NCI-H2196 (cell line): ENCODE measurements around the gene HGS.
A peak's percentile ranks its signal among the peaks of the same experiment; 100 is the strongest.

Experiments
- DNase-seq: peaks from one replicate; lab custom pipeline; 2025; ENCODE audit not compliant: unreplicated experiment; lab: John Stamatoyannopoulos, UW

The HGS gene, protein sequence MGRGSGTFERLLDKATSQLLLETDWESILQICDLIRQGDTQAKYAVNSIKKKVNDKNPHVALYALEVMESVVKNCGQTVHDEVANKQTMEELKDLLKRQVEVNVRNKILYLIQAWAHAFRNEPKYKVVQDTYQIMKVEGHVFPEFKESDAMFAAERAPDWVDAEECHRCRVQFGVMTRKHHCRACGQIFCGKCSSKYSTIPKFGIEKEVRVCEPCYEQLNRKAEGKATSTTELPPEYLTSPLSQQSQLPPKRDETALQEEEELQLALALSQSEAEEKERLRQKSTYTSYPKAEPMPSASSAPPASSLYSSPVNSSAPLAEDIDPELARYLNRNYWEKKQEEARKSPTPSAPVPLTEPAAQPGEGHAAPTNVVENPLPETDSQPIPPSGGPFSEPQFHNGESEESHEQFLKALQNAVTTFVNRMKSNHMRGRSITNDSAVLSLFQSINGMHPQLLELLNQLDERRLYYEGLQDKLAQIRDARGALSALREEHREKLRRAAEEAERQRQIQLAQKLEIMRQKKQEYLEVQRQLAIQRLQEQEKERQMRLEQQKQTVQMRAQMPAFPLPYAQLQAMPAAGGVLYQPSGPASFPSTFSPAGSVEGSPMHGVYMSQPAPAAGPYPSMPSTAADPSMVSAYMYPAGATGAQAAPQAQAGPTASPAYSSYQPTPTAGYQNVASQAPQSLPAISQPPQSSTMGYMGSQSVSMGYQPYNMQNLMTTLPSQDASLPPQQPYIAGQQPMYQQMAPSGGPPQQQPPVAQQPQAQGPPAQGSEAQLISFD

DNA sequence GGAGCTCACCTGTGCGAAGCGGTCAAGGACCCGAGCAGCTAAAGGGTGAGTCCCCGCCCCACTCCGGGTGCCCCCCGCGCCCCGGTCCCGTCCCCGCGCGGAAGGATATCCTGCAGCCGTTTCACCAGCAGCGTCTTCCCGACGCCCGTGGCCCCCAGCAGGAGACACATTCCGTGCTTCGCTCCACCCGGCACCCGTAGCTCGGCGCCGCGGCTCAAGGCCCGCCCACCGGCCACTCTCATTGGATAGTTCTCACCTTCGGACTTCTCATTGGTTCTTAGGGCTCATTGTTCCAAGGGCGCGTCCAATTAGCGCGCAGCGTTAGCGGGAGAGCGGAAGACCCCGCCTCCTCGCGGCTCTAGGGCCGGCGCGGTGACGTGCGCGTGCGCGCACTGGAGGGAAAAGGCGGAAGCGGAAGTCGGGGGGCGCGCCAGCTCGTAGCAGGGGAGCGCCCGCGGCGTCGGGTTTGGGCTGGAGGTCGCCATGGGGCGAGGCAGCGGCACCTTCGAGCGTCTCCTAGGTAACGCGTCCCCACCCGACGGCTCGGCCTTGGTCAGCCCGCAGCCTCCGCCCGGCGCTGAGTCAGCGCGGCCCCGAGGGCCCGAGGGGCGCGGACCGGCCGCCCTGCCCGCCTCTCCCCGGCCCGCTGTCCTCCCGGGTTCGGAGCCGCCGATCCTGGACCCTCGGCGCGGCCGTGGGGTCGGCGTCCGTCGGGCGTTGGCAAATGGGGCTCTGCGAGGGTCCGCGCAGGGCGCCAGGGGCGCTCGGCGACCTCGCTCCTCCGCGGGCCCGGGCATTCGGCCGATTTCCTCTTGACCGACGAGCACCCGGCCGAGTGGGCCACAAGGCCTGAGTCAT is at the start of gene HGS, which contains the start of gene ARL16:
Gene HGS (plus strand): TSS at position 428 of the 858 bp plus-strand sequence. CDS start 56 bp downstream, at position 484.
Gene ARL16 (minus strand): TSS at position 214 of the 858 bp plus-strand sequence. CDS start 44 bp downstream, at position 170.
- DNase-seq = peak; percentile 100

DNA sequence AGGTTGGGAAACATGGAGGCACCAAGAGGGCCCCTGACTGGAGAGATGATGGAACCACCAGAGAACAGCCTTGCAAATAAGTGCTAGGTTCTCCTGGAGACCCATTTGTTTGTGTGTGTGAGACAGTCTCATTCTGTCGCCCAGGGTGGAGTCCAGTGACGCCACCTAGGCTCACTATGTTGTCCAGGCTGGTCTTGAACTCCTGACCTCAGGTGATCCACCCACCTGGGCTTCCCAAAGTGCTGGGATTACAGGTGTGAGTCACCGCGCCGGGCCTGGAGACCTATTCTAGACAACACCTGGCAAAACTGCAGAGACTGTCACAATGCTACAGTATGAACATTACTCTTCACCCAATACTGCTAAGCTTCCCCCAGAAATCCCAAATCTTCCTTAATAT is 48.4 kb upstream of the HGS start:
- no peak for DNase-seq

DNA sequence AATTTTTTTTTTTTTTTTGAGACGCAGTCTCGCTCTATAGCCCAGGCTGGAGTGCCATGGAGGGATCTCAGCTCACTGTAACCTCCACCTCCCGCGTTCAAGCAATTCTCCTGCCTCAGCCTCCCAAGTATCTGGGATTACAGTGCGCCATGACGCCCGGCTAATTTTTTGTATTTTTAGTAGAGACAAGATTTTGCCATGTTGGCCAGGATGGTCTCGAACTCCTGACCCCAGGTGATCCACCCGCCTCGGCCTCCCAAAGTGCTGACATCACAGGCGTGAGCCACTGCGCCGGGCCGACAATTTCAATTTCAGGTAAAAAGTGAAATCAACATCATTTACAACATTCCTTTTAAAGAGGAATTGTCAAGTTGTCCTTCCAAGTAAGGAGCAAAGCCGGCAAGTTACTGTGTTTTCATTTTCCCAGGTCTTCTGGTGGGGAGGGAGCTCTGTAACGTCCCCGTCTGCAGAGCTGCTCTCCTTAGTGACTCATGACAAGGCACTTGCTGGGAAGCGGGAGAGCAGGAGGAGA is 47.8 kb upstream of the HGS start:
- no peak for DNase-seq

DNA sequence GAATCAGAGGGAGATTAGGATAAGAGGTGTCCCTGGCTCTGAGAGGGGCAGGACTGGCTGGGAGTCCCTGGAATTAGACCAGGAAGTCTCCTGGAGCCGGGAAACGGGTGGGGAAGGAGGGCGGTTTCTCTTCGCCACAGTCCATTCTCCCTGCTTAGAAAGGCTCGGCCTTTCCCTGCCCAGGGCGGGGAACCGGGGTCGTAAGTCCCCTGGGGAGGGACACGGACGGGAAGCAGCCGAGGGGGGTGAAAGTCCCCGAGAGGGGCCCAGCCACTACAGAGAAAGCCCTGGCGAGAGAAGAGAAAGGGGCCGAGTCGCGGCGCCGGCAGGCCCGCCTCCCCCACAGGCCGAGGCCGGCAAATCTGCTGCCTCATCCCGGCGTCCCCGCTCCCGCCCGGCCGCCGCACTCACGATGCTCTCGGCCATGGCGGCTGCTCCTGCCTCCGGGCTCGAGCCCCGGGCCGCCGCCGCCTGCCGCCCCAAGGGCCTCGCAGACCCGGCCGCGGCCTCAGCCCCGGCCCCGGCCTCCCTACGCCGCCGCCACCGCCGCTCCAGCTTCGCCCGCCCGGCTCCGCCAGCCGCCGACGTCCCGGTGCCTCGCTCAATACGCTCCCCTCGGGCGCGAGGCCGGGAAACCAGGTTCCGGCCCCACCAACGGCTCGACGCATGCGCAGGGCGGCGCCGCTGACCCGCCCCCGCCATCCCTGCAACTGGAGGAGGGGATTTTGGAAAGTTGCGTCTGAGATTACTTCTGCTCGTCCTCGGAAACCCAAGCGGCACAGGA is 47.1 kb upstream of the HGS start, which contains the start of the genes NPLOC4 and TSPAN10:
Gene NPLOC4 (minus strand): TSS at position 608 of the 784 bp plus-strand sequence. CDS start 182 bp downstream, at position 426.
Gene TSPAN10 (plus strand): TSS at position 692 of the 784 bp plus-strand sequence. CDS start 5,217 bp downstream, outside the sequence.
- DNase-seq = peak; percentile 95

DNA sequence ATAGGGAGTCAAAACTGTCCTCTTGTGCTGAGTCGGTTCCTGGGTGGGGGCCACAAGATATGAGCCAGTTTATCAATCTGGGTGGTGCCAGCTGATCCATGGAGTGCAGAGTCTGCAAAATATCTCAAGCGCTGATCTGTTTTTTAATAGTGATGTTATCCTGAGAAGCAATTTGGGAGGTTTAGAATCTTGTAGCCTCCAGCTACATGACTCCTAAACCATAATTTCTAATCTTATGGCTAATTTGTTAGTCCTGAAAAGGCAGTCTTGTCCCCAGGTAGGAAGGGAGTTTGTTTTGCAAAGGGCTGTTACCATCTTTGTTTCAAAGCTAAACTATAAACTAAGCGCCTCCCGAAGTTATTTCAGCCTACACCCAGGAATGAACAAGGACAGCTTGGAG is 45.1 kb upstream of the HGS start:
- no peak for DNase-seq

DNA sequence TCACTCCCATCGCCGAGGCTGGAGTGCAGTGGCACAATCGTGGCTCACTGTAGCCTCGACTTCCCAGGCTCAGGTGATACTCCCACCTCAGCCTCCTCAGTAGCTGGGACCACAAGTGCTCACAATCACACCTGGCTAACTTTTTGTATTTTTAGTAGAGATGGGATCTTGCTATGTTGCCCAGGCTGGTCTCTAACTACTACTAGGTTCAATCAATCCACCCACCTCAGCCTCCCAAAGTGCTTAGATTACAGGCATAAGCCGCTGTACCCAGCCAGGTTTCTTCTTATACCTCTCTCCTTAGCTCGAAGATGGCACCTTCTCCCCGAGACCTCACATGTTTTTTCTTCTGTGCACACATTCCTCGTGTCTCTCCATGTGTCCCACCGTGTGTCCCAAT is 43.8 kb upstream of the HGS start:
- no peak for DNase-seq

DNA sequence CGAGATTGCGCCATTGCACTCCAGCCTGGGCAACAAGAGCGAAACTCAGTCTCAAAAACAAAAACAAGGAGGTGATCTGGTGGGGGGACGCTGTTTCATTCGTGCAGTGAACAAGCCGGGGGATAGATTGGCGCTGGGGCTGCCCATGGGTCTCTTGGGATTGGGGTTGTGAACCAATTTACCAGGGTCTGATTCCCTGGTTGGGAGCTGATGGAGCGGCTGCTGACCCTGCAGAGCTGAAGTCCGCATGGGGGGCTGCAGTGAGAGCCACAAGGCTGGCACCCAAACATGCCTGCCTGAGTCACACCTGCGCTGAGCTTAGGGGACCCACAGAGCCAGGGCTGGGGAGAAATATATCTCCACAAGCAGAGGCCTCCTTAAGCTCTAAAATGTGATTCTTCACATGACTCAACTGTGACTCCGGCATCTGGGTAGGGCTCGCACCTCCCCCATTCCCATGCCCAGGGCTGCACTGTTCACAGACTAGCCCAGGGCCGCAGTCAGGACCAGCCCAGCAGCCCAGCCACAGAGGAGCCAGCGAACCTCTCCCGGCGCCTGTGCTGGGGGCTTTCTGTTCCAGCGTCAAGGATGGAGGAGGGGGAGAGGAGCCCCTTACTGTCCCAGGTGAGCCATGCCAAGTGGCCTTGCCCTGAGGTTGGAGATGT is 41.9 kb upstream of the HGS start:
- DNase-seq = no peak

DNA sequence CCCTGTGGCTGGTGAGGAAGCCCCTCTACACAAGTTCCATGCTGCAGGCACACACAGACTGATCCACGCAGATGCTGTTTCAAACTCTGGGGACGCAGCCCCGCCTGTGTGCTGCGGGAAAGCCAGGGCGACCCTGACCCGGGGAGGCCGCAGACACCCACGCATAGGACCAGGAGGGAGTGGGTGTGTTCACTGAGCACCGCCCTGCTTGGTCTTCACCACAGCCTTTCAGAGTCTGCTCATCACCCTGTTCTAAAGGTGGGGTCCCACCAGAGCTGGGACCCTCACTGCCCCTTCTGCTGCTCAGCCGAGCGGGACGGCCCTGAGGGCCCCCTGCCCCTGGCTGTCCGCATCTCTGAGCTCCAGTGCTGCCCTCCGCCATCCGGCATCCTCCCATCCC is 39.3 kb upstream of the HGS start:
- DNase-seq = no peak

DNA sequence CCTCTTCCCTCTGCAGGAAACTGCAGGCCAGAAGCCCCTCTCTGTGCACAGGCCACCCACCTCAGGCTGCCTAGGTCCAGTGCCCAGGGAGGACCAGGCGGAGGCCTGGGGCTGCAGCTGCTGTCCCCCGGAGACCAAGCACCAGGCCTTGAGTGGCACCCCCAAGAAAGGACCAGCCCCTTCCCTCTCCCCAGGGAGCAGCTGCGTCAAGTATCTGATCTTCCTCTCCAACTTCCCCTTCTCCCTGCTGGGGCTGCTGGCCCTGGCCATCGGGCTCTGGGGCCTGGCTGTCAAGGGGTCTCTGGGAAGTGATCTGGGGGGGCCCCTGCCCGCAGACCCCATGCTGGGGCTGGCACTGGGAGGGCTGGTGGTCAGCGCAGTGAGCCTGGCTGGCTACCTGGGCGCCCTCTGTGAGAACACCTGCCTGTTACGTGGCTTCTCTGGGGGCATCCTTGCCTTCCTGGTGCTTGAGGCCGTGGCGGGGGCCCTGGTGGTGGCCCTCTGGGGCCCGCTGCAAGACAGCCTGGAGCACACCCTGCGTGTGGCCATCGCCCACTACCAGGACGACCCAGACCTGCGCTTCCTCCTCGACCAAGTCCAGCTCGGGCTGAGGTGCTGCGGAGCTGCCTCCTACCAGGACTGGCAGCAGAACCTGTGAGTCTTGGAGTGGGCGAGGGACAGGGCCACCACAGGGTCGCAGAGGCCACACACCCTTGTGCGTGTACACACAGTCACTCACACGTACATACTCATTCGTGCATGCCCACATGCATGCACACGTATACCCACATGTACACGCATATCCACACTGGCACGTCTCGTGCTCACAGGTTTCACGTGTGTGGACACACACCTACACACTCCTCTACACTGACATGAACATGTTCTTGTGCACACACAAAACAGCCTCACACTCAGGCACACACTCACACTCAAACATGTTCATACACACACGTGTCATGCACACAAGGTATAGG is 38.5 kb upstream of the HGS start:
- DNase-seq = no peak

DNA sequence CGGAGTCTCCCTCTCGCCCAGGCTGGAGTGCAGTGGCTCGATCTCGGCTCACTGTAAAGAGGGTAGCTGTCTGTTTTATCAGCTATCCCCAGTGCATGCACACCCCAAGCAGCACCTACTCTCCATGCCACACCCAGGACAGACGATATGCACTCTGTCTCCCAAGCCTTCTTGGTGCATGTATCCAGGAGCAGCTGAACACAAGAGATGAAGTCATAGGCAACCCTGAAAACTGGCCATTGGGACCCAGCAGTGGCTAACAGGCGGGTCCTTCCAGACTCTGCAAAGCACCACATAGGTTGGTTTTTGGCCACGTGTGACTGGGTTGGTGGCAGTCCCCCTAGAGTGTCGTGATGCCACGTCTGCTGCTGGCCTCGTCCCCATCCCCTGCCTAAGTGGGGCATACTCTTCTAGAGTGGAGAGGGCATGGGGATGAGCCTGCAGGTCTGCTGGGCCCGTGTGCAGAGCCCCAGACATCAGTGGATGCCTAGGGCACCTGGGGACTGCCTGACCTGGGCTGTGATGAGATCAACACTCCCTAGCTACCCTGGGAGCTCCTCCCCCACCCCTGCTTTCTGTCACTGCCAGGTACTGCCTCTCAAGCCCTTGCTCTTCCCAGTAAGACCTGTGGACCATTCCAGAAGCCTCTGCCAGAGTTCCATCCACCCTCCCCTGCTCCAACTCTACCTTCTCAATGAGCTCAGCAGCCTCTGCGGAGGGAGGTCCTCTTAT is 36.8 kb upstream of the HGS start:
- DNase-seq = no peak

DNA sequence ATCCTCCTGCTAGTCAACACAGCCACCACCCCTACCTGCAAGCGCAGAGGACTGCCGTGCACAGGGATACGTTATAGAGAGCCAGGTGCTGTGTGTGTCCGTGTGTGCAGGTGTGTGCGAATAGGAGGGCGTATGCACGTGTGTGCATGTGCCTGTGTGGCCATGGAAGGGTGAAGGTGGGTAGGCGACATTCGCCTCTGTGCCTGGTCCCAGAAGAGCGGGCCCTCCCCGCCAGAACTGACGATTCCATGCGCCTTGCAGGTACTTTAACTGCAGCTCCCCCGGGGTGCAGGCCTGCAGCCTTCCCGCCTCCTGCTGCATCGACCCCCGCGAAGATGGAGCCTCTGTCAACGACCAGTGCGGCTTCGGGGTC is 36.2 kb upstream of the HGS start:
- no peak for DNase-seq

DNA sequence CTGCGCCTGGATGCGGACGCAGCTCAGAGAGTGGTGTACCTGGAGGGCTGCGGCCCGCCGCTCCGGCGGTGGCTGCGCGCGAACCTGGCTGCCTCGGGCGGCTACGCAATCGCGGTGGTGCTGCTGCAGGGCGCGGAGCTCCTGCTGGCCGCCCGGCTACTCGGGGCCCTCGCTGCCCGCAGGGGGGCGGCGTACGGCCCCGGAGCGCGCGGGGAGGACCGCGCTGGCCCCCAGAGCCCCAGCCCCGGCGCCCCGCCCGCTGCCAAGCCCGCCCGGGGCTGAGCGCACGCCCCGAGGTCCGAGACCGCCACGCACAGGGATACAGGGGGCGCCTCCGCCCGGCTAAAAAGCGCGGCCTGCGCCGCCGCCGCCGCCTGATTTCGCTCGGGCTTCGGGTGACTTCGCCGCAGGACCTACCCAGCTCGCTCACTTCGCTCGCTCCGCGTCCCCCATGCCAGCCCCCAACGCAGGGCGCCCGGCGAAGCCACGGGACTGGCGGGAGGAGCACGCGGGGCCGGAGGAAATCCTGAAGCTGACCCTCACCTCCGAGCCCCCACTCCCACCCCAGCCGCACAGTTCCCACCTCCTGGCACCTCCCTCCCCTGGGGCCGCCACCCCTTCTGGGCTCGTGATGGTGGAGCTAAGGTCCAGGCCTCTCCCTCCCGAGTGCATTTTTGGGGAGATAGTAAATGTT is 35.7 kb upstream of the HGS start:
- DNase-seq = no peak

DNA sequence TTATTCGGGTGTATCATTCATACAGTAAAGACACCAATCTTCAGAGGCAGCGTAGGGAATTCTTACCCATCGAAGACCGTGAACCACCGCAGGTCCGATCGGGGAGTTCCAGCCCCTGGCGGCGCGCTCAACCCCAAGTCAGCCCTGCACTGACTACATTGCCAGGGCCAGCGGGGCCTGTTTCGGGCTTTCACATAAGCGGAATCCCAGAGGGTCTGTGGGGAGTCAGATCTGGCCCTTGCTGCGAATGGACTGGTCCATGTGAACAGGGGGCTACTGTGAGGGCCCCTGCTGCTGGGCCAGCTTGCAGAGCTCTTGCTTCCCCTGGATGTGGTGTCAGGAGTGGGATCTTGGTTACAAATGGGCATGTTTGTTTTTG is 35.1 kb upstream of the HGS start:
- no peak for DNase-seq

DNA sequence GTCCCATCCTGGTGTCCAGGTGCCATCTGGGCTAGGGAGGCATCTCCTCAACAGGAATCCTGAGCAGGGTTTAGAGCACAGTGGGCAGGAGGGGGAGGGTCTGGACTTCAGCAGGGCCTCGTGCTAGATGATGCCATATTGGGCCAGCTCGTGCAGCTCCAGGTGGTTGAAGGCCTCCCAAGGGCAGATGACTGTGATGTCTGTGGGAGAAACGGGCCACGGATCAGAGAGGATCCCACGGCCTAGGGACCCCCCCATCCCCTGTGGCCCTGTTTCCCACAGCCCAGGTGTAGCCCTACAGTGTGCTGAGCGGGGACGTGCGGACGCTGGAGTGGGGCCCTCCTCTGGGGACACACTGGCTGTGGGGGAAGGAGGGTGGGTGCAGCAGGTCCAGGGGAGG is 32.9 kb upstream of the HGS start:
- DNase-seq = no peak

DNA sequence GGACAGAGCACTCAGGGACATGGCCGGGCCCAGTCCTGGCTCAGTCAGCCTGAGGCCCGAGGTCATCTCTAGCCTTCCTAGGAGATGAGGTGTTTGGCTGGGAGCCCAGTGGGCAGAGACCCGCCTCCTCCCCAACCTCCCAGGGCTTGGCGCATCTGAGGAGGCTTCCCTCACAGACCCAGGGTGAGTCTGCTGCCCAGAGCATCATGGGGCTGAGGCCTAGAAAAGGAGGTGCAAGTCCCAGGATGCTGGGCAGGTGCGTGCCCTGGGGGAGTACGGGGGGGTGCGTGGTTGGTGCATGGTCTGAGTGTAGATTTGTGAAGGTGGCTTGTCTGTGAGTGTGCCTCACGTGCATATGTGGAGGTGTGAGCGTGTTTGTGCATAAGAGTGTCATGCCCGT is 32.1 kb upstream of the HGS start:
- peak; percentile 85 for DNase-seq

DNA sequence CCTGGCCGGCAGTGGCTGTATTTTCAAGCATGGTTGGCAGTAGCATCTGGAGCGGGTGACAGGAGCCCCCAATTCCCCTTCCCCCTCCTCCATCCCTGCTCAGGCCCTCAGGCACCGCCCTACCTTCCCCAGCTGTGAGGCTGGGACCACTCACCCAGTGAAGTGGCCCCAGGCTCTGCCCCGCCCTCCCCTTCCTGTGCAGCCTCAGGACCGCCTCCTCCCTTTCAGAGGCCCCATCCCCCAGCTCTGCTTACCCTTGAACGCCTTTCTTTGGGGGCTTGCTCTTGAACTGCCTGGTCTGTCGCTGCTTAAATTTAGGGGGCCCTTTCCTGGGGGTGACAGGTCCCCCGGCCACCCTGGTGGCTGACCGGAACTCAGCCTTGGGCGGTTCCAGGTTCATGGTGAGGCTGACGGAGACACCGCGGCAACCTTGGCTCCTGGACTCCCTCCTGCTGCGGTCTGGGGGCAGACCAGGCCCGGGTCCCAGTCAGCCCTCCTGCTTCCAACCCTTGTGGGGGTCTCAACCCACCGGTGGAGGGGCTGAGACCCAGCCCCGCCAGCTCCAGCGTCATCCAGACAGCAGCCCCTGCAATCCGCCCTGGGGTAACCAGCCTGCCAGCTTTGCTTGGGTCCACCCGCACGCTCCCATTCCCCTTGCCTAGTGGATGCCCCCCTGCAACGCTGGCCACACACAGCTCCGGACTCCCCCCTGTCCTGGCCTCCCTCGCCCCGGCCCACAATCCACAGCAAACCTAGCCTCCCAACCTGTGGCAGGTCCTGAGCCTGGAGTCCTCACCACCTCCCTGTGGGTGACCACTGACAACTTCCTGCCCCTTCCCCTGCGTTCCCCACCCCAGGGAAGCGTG is 30.7 kb upstream of the HGS start:
- DNase-seq = no peak
